SK-N-SH (cell line): ENCODE results near the gene GARIN1A. TPM values are rescaled to one million over a fixed set of nuclear protein-coding genes. Genes with fewer than 3 reads are reported as not detected.

ENCODE experiments used
- CTCF ChIA-PET: fragments of 300-600, 350-600 bp; formaldehyde crosslinking; extraction: SDS; loops from one replicate; lab custom pipeline; 2021; lab: Yijun Ruan, JAX
- POLR2A ChIA-PET: fragments of 350-600 bp; sonication (Branson Sonifier 250); formaldehyde crosslinking; extraction: SDS; loops from one replicate; lab custom pipeline; 2020; ENCODE audit warnings: antibody characterized with exemption, inconsistent platforms; lab: Yijun Ruan, JAX
- DNase-seq: peaks from one replicate; pipeline ENCODE4 v3.0.0; 2012
- H2AFZ ChIP-seq: fragments of 200-600 bp; sonication (generic); 2 replicates; pipeline ENCODE4 v1.8.1; 2016; ENCODE audit warnings: antibody characterized with exemption, mild to moderate bottlenecking, low read depth
- H3F3A ChIP-seq: fragments of 200-600 bp; sonication (generic); replicated peaks from 2 replicates; pipeline ENCODE3; 2016; ENCODE audit warnings: antibody characterized with exemption, mild to moderate bottlenecking; ENCODE audit not compliant: insufficient read depth
- H3K27ac ChIP-seq, 2 experiments: fragments of 200-500 bp in 1 of 2; fragments of 200-600 bp in 1 of 2; sonication (Bioruptor generic) in 1 of 2; sonication (generic), shearing (Covaris generic) in 1 of 2; 2 replicates each; pipeline versions ENCODE4 v1.5.1 to v1.6.1; 2014 to 2016; ENCODE audit warnings: low read depth in 2 of 2, inconsistent platforms in 1 of 2, low read length in 1 of 2, mild to moderate bottlenecking in 1 of 2, mixed read lengths in 1 of 2
- H3K27me3 ChIP-seq: fragments of 200-600 bp; sonication (generic), shearing (Covaris generic); 2 replicates; pipeline ENCODE4 v1.6.1; 2016; ENCODE audit warnings: mixed run types; ENCODE audit not compliant: insufficient read depth
- H3K36me3 ChIP-seq, 2 experiments: fragments of 200-500 bp in 1 of 2; fragments of 200-600 bp in 1 of 2; sonication (Bioruptor generic) in 1 of 2; sonication (generic) in 1 of 2; replicated peaks in 1 of 2; 2 replicates each; pipeline versions ENCODE3 to v1.5.1; 2014 to 2016; ENCODE audit warnings: low read length in 1 of 2, mild to moderate bottlenecking in 1 of 2; ENCODE audit not compliant: insufficient read depth in 2 of 2, control insufficient read depth in 1 of 2
- H3K4me1 ChIP-seq, 2 experiments: fragments of 200-500 bp in 1 of 2; fragments of 200-600 bp in 1 of 2; sonication (Bioruptor generic) in 1 of 2; sonication (generic), shearing (Covaris generic) in 1 of 2; 2 replicates each; pipeline versions ENCODE4 v1.5.1 to v1.6.1; 2014 to 2016; ENCODE audit warnings: low read depth in 1 of 2, low read length in 1 of 2, mixed run types in 1 of 2; ENCODE audit not compliant: insufficient read depth in 2 of 2, control insufficient read depth in 1 of 2
- H3K4me2 ChIP-seq: fragments of 200-600 bp; sonication (generic), shearing (Covaris generic); 2 replicates; pipeline ENCODE4 v1.6.1; 2017; ENCODE audit warnings: mixed run types
- H3K4me3 ChIP-seq, 2 experiments: fragments of 200-500 bp in 1 of 2; fragments of 200-600 bp in 1 of 2; sonication (Bioruptor generic) in 1 of 2; sonication (generic), shearing (Covaris generic) in 1 of 2; 2 replicates each; pipeline versions ENCODE4 v1.5.1 to v1.8.1; 2014 to 2016; ENCODE audit warnings: low read depth in 2 of 2, inconsistent platforms in 1 of 2, low read length in 1 of 2, mild to moderate bottlenecking in 1 of 2, mixed read lengths in 1 of 2, moderate library complexity in 1 of 2
- H3K79me2 ChIP-seq: fragments of 200-600 bp; sonication (generic); 2 replicates; pipeline ENCODE4 v1.8.1; 2017; ENCODE audit warnings: mild to moderate bottlenecking; ENCODE audit not compliant: insufficient read depth
- H3K9ac ChIP-seq: fragments of 200-600 bp; sonication (generic); 2 replicates; pipeline ENCODE4 v1.6.1; 2017; ENCODE audit warnings: mixed run types
- H3K9me2 ChIP-seq: fragments of 200-600 bp; sonication (generic); 2 replicates; pipeline ENCODE4 v1.6.1; 2017; ENCODE audit warnings: mixed run types
- H3K9me3 ChIP-seq: fragments of 200-600 bp; sonication (generic); 2 replicates; pipeline ENCODE4 v1.6.1; 2017; ENCODE audit warnings: mixed run types, mild to moderate bottlenecking, moderate library complexity
- H4K20me1 ChIP-seq: fragments of 200-600 bp; sonication (generic); 2 replicates; pipeline ENCODE4 v1.6.1; 2017; ENCODE audit warnings: mild to moderate bottlenecking, mixed run types; ENCODE audit not compliant: insufficient read depth
- CHD2 ChIP-seq: fragments of 150-350 bp; IDR thresholded peaks from 2 replicates; pipeline ENCODE4 v1.6.1; 2018; ENCODE audit warnings: low read length; ENCODE audit not compliant: partially characterized antibody
- CTCF ChIP-seq: fragments of 200-600 bp; sonication (generic); IDR thresholded peaks from 2 replicates; pipeline ENCODE4 v1.6.1; 2017; ENCODE audit warnings: antibody characterized with exemption, mild to moderate bottlenecking, moderate library complexity
- EP300 ChIP-seq, 2 experiments: IDR thresholded peaks; 2 replicates each; pipeline versions ENCODE4 v1.4.0 to v1.6.1; 2012; ENCODE audit warnings: borderline replicate concordance in 1 of 2, low read depth in 1 of 2, low read length in 1 of 2
- FOXJ3 ChIP-seq: sonication (generic); formaldehyde crosslinking; IDR thresholded peaks from 2 replicates; pipeline ENCODE4 v1.5.1; 2020; ENCODE audit warnings: mild to moderate bottlenecking, missing genetic modification reagents
- FOXM1 ChIP-seq: IDR thresholded peaks from 2 replicates; pipeline ENCODE4 v1.4.0; 2012; ENCODE audit warnings: low read depth, mild to moderate bottlenecking
- GABPA ChIP-seq: IDR thresholded peaks from 2 replicates; pipeline ENCODE4 v1.4.0; 2012; ENCODE audit warnings: low read depth, mild to moderate bottlenecking
- IRF3 ChIP-seq: fragments of 150-350 bp; IDR thresholded peaks from 2 replicates; pipeline ENCODE4 v1.6.1; 2016; ENCODE audit warnings: mild to moderate bottlenecking, low read depth, low read length
- MXI1 ChIP-seq: IDR thresholded peaks from 2 replicates; pipeline ENCODE4 v1.6.1; 2012; ENCODE audit warnings: mild to moderate bottlenecking, low read depth, low read length, improper control_type of control experiment
- NFIC ChIP-seq: IDR thresholded peaks from 2 replicates; pipeline ENCODE4 v1.4.0; 2012; ENCODE audit warnings: borderline replicate concordance
- NRF1 ChIP-seq: IDR thresholded peaks from 2 replicates; pipeline ENCODE4 v1.6.1; 2012; ENCODE audit warnings: low read depth, mild to moderate bottlenecking, low read length
- PBX3 ChIP-seq: IDR thresholded peaks from 2 replicates; pipeline ENCODE4; 2012
- RCOR1 ChIP-seq: fragments of 150-350 bp; IDR thresholded peaks from 2 replicates; pipeline ENCODE4 v1.6.1; 2017; ENCODE audit warnings: antibody characterized with exemption, low read length
- RXRA ChIP-seq: IDR thresholded peaks from 2 replicates; pipeline ENCODE4 v1.4.0; 2012; ENCODE audit warnings: low read depth, mild to moderate bottlenecking, borderline replicate concordance
- TAF1 ChIP-seq: IDR thresholded peaks from 2 replicates; pipeline ENCODE4 v1.6.1; 2012; ENCODE audit warnings: low read depth, mild to moderate bottlenecking, low read length, moderate library complexity, borderline replicate concordance
- TEAD4 ChIP-seq: IDR thresholded peaks from 2 replicates; pipeline ENCODE4 v1.4.0; 2012; ENCODE audit warnings: mild to moderate bottlenecking, borderline replicate concordance; ENCODE audit not compliant: insufficient read depth
- USF2 ChIP-seq: fragments of 150-350 bp; IDR thresholded peaks from 2 replicates; pipeline ENCODE4 v1.6.1; 2017; ENCODE audit warnings: antibody characterized with exemption, low read length, low read depth, borderline replicate concordance
- YY1 ChIP-seq: IDR thresholded peaks from 2 replicates; pipeline ENCODE4 v1.4.0; 2012; ENCODE audit warnings: low read depth, mild to moderate bottlenecking
- WGBS: methylation state at CpG from one replicate; pipeline ENCODE4 v1.1.6; 2017; ENCODE audit warnings: low lambda C conversion rate; 5-methylcytosine and 5-hydroxymethylcytosine counted together
- polyA plus RNA-seq, 3 experiments: library from polyadenylated mRNA; depleted of rRNA; stranded (reverse); fragments of >200 nt; gene quantifications; 2 replicates each; pipeline ENCODE4 v1.2.3, GENCODE V29; 2012

The GARIN1A gene
- polyA plus RNA-seq, 1 of the 3 experiments (the other 2 are of a cell fraction): 1.2 TPM

- no peak for DNase-seq
- no peak overlapping the region for H3K4me2 ChIP-seq
- no peaks in the 10 kb centered on the region; a peak in 1 of 4 replicates for H3K4me1 ChIP-seq
- no peak overlapping the region for H2AFZ ChIP-seq
- no peak overlapping the region for H3K27ac ChIP-seq
- H3F3A ChIP-seq: peaks cover 4% of the 10 kb centered on the region
- H4K20me1 ChIP-seq: no peaks in the 10 kb centered on the region
- no peak overlapping the region for H3K4me3 ChIP-seq
- POLR2A ChIA-PET: interaction anchor here (0.5 kb wide), 1 partner anchor 9 kb away, joined by 4 read pairs; no protein-coding TSS in a partner anchor
- no peaks in the 10 kb centered on the region for H3K79me2 ChIP-seq
- peaks cover 6% of the 10 kb centered on the region; the same call in 1 of the 2 replicates for H3K27me3 ChIP-seq
- no peak overlapping the region for H3K9ac ChIP-seq
- TF ChIP-seq PBX3 (no peak), TEAD4 (no peak), FOXM1 (no peak), IRF3 (no peak), NFIC (no peak), RXRA (no peak), CHD2 (no peak), CTCF (no peak), RCOR1 (no peak), MXI1 (no peak), YY1 (no peak), FOXJ3 (CRISPR knock-in tag) (no peak), USF2 (no peak), GABPA (no peak), NRF1 (no peak), TAF1 (no peak), EP300 (IDR thresholded peaks at IDR 0.05; ENCODE audit: borderline replicate concordance in 1 of 2, low read depth in 1 of 2, low read length in 1 of 2) (no peak)
- CTCF ChIA-PET: interaction anchor here (0.8 to 2.5 kb wide), 5 partner anchors 10 to 191 kb away, joined by 3 to 15 read pairs (median 11); no protein-coding TSS in a partner anchor
- no peaks in the 10 kb centered on the region for H3K9me2 ChIP-seq
- H3K36me3 ChIP-seq: no peaks in the 10 kb centered on the region
- no peaks in the 10 kb centered on the region for H3K9me3 ChIP-seq
- 68% methylated on average over 3 of the region's 3 CpGs for WGBS
Observed at GRCh38 chr7:128699196-128699712, 27.2 kb downstream of the GARIN1A start.
